Prostate gland (tissue), 2 donors: ENCODE results near the gene DSTYK.

Experiments
- CTCF ChIP-seq, 4 experiments: fragments of 200-600 bp in 2 of 4; fragments of 450-650 bp in 2 of 4; sonication (generic) in 2 of 4; IDR thresholded peaks; 1 replicate in 3 of 4; 2 replicates in 1 of 4; pipeline ENCODE4 v1.5.1; 2016 to 2019; ENCODE audit warnings: antibody characterized with exemption in 4 of 4, mild to moderate bottlenecking in 2 of 4, moderate library complexity in 2 of 4
- POLR2A ChIP-seq: fragments of 450-650 bp; IDR thresholded peaks from one replicate; pipeline ENCODE4 v1.6.1; 2016; ENCODE audit warnings: antibody characterized with exemption, mild to moderate bottlenecking
- POLR2AphosphoS5 ChIP-seq: sonication (generic); formaldehyde crosslinking; IDR thresholded peaks from one replicate; pipeline ENCODE4 v1.6.1; 2017; ENCODE audit warnings: antibody characterized with exemption

GRCh38 chr1:205140113-205140512 is 71.4 kb downstream of the DSTYK start:
- TF ChIP-seq CTCF (IDR thresholded peaks at IDR 0.05) (no peak), POLR2AphosphoS5 (no peak), POLR2A (no peak)
